Measurements from ENCODE around the gene GRIK2. TPM values are rescaled to one million over a fixed set of nuclear protein-coding genes. Genes with fewer than 3 reads are reported as not detected.
A peak's percentile ranks its signal among the peaks of the same experiment; 100 is the strongest.

GRIK2 gene
- total and polyA plus RNA-seq, 2 of the 4 experiments (the other 2 are of a cell fraction) = 8.2 to 15.2 TPM

DNA sequence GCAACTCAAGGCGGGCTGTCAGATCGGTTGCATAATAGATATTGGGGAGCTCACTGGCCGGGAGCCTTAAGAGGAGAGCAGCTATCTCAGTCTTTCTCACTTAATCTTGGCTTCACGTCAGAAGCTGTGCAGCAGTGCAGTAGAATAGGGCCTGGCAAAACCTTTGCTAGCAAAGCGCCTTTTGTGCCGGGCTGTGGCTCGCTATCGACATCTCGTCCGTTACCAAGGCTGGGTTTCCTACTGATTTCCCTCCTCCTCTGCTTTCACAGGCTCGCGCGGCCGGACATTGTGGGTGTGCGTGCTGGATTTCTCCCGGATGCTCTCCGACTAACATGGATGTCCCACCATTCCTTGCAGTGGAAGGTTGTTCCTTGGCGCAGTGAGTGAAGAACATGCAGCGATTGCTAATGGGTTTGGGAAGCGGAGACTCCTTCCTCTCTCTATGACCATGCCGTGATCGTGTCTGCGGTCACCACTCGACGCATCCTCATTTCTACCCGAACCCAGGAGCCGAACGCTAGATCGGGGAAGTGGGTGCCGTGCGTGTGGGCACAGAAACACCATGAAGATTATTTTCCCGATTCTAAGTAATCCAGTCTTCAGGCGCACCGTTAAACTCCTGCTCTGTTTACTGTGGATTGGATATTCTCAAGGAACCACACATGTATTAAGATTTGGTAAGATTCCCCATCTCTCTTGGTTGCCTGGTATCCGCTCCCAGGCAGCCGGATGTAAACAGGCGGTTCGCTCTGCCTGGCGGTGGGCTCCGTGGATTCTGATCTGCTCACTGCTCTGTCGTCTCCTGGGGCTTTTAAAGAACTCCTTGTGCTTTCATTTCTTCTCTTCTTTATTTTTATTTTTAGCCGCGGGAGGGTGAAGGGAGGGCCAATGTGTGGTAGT is 5.5 kb downstream of the GRIK2 start:
- H3K4me1 ChIP-seq (ENCODE audit: control insufficient read depth, insufficient read depth, low read length) = 0 out of 2 replicates have a peak, but pooled peaks cover 8% of the 10 kb centered on the region
- DNase-seq = peak; percentile 37
- H3K27me3 ChIP-seq (ENCODE audit: control insufficient read depth, insufficient read depth, low read length) = no peaks in the 10 kb centered on the region; the same call in 1 of the 2 replicates
- H3K23ac ChIP-seq (ENCODE audit: low read depth, low read length) = peak overlapping the region; percentile 66
- 0 out of 2 replicates have a peak, but pooled peaks cover 2% of the 10 kb centered on the region for H3K9me1 ChIP-seq (ENCODE audit: insufficient read depth, low read length)
- ATAC-seq (ENCODE audit: low read depth) = no peak
- H3K9ac ChIP-seq (ENCODE audit: low read depth, low read length) = peak overlapping the region; percentile 73
- TF ChIP-seq, protein P1, sequence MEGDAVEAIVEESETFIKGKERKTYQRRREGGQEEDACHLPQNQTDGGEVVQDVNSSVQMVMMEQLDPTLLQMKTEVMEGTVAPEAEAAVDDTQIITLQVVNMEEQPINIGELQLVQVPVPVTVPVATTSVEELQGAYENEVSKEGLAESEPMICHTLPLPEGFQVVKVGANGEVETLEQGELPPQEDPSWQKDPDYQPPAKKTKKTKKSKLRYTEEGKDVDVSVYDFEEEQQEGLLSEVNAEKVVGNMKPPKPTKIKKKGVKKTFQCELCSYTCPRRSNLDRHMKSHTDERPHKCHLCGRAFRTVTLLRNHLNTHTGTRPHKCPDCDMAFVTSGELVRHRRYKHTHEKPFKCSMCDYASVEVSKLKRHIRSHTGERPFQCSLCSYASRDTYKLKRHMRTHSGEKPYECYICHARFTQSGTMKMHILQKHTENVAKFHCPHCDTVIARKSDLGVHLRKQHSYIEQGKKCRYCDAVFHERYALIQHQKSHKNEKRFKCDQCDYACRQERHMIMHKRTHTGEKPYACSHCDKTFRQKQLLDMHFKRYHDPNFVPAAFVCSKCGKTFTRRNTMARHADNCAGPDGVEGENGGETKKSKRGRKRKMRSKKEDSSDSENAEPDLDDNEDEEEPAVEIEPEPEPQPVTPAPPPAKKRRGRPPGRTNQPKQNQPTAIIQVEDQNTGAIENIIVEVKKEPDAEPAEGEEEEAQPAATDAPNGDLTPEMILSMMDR (conservative IDR thresholded peaks at IDR 0.05; ENCODE audit: low read depth, low read length) = no peak
- peak; percentile 54 for TF ChIP-seq CEBPB (IDR thresholded peaks at IDR 0.05; ENCODE audit: low read depth, low read length)
- H2BK20ac ChIP-seq (ENCODE audit: low read depth, low read length) = no peak overlapping the region; the same call in 1 of the 2 replicates
- no peaks in the 10 kb centered on the region for H3K9me3 ChIP-seq (ENCODE audit: control insufficient read depth, insufficient read depth, low read length)
- peaks cover 11 to 14% of the 10 kb centered on the region in 2 experiments; a peak in 2 of 4 replicates for H3K79me1 ChIP-seq (ENCODE audit: low read depth in 1 of 2, low read length in 2 of 2)
- no TSS peak for BruUV-seq (replicated peaks)
- ChIA-PET POLR2A (ENCODE audit: unreplicated experiment) (no interaction called here), CTCF (no interaction called here)
- H2BK5ac ChIP-seq (ENCODE audit: low read depth, low read length, poor library complexity, severe bottlenecking) = peak overlapping the region; percentile 0
- H3K27ac ChIP-seq (ENCODE audit: insufficient read depth, low read length) = peak overlapping the region; percentile 17; the same call in 1 of the 2 replicates
- H2BK120ac ChIP-seq (ENCODE audit: low read depth, low read length) = peak overlapping the region; percentile 15
- peak overlapping the region; percentile 4; the same call in 1 of the 3 replicates for H2BK15ac ChIP-seq (ENCODE audit: low read depth, low read length)
- peak overlapping the region; percentile 81 for H2AFZ ChIP-seq (replicated peaks; ENCODE audit: low read length, poor library complexity)
- WGBS, 2 experiments (ENCODE audit: extremely low coverage in 2 of 2, insufficient read length in 1 of 2) = 0% methylated on average over 1 of the region's 43 CpGs; no CpG with 5 or more reads in 1 of the 2 experiments
- no peaks in the 10 kb centered on the region for H4K20me1 ChIP-seq (ENCODE audit: insufficient read depth, low read length)
- H4K5ac ChIP-seq (ENCODE audit: low read depth, low read length) = peak overlapping the region; percentile 46; the same call in 1 of the 2 replicates
- H2AK9ac ChIP-seq (replicated peaks; ENCODE audit: low read depth, low read length, poor library complexity) = peak overlapping the region; percentile 18
- peak overlapping the region; percentile 53 for H3K18ac ChIP-seq (ENCODE audit: low read depth, low read length)
- H3K14ac ChIP-seq (replicated peaks; ENCODE audit: low read depth, low read length) = no peak overlapping the region
- peak overlapping the region; percentile 91 for H3K4me2 ChIP-seq (ENCODE audit: low read depth, low read length)
- in situ Hi-C loops (cut with MboI; ENCODE audit: low sequenced_read_pairs) = no loop called here
- H4K8ac ChIP-seq (ENCODE audit: low read depth in 2 of 2, low read length in 2 of 2) = no peak overlapping the region; a peak in 1 of 4 replicates
- intact Hi-C loops (cut with micrococcal nuclease) = loop anchor here (2.0 to 10.0 kb wide), 5 partner anchors 324 to 1294 kb away; no protein-coding TSS in a partner anchor
- H3K56ac ChIP-seq (ENCODE audit: extremely low read depth, insufficient read depth, low read length) = 0 out of 2 replicates have a peak overlapping the region, but pooled peaks have one; percentile 16
- dilution Hi-C loops (cut with HindIII; ENCODE audit: low sequenced_read_pairs, unreplicated experiment) = no loop called here
- peak overlapping the region; percentile 22 for H4K91ac ChIP-seq (ENCODE audit: insufficient read depth, low read depth, low read length)
- H3K4ac ChIP-seq (ENCODE audit: low read depth, low read length) = peak overlapping the region; percentile 8; the same call in 1 of the 2 replicates
- H3K36me3 ChIP-seq (ENCODE audit: control insufficient read depth, insufficient read depth, low read length) = no peaks in the 10 kb centered on the region; the same call in 1 of the 2 replicates
- no peak overlapping the region for H2AK5ac ChIP-seq (ENCODE audit: low read depth, low read length)
- peak overlapping the region; percentile 57 for H3K4me3 ChIP-seq (ENCODE audit: insufficient read depth, low read depth, low read length)

All from IMR-90 (cell line).